ENCODE data around the gene PLXDC2. TPM values are rescaled to one million over a fixed set of nuclear protein-coding genes. Genes with fewer than 3 reads are reported as not detected.

PLXDC2 gene
- total RNA-seq, 8 experiments from 2014 or later, result 3.7 to 129 (median 7.6) TPM

DNA sequence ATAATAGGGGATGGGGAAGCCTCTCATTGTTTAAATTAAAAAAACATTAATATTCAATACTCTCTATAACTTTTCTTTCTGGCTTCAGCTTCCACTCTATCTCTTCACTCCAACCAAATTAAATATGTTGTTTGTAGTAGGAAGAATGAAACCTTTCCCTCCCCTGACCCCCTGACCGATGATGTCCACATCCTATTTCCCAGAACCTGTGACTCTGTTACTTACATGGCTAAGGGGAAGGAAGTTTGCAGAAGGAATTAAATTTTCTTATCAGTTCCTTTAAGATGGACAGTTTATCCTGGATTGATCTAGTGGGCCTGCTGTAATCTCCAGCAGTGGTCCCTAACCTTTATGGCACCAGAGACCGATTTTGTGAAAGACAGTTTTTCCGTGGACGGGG is 130.0 kb downstream of the PLXDC2 start:
- H3K27ac ChIP-seq, result no peak overlapping the region

GRCh38 chr10:19946791-19947190 is 130.6 kb downstream of the PLXDC2 start:
- ATAC-seq (replicated peaks in 6 of 8), result no peak
- in situ Hi-C loops (cut with MboI; ENCODE audit: low pct_unique_long_range_greater_than_20kb in 2 of 9, low sequenced_read_pairs in 9 of 9, unreplicated experiment in 9 of 9), result no loop called here
- 0 to 100% (median 93%) methylated on average over 1 to 8 of the region's 8 CpGs; no CpG with 5 or more reads in 1 of the 10 experiments for WGBS, 10 experiments

More for the DNA sequence above, 130.0 kb downstream of the PLXDC2 start:
- ATAC-seq (replicated peaks in 6 of 8), result no peak
- Histone ChIP-seq H3K4me3 (no peak overlapping the region), H3K4me1 (replicated peaks in 1 of 2) (peaks cover 4% of the 10 kb centered on the region in 2 donors)
- in situ Hi-C loops (cut with MboI; ENCODE audit: low pct_unique_long_range_greater_than_20kb in 2 of 9, low sequenced_read_pairs in 9 of 9, unreplicated experiment in 9 of 9), result no loop called here
- WGBS, 10 experiments, result 31 to 93% (median 77%) methylated on average over 2 to 4 of the region's 4 CpGs; no CpG with 5 or more reads in 6 of the 10 experiments

DNA sequence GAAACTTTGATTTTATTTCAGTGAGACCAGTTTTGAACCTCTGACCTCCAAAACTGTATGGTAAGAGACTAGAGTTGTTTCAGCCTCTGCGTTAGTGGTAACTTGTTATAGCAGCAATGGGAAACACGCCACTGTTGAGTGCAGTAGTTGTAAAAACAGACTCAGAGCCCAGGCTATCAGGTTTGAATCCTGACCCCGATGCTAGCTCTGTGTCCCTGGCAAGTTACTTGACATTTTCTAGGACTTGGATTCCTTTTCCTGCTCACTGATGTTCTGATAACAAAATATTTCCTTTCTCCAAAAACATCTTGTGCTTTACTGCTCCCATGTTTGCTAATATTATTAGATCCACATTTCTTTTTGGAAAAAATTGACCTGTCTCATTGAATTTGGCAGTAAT is 131.0 kb downstream of the PLXDC2 start:
- H3K4me3 ChIP-seq, result no peak overlapping the region
- H3K4me1 ChIP-seq (replicated peaks in 1 of 2), result peaks cover 2 to 7% of the 10 kb centered on the region in 2 donors
- ATAC-seq (replicated peaks in 6 of 8), result no peak
- no peak overlapping the region for H3K27ac ChIP-seq
- WGBS, 10 experiments, result 0 to 100% (median 82%) methylated on average over 1 to 3 of the region's 3 CpGs; no CpG with 5 or more reads in 4 of the 10 experiments
- in situ Hi-C loops (cut with MboI; ENCODE audit: low pct_unique_long_range_greater_than_20kb in 2 of 9, low sequenced_read_pairs in 9 of 9, unreplicated experiment in 9 of 9), result no loop called here

More at GRCh38 chr10:19946791-19947190, 130.6 kb downstream of the PLXDC2 start:
- Histone ChIP-seq H3K4me3 (no peak overlapping the region), H3K4me1 (replicated peaks in 1 of 2) (peaks cover 0 to 4% of the 10 kb centered on the region in 2 donors), H3K27ac (no peak overlapping the region)

- ATAC-seq (replicated peaks in 6 of 8), result no peak
- no peak overlapping the region for H3K27ac ChIP-seq
Measured at GRCh38 chr10:19947656-19948055, 131.4 kb downstream of the PLXDC2 start.

DNA sequence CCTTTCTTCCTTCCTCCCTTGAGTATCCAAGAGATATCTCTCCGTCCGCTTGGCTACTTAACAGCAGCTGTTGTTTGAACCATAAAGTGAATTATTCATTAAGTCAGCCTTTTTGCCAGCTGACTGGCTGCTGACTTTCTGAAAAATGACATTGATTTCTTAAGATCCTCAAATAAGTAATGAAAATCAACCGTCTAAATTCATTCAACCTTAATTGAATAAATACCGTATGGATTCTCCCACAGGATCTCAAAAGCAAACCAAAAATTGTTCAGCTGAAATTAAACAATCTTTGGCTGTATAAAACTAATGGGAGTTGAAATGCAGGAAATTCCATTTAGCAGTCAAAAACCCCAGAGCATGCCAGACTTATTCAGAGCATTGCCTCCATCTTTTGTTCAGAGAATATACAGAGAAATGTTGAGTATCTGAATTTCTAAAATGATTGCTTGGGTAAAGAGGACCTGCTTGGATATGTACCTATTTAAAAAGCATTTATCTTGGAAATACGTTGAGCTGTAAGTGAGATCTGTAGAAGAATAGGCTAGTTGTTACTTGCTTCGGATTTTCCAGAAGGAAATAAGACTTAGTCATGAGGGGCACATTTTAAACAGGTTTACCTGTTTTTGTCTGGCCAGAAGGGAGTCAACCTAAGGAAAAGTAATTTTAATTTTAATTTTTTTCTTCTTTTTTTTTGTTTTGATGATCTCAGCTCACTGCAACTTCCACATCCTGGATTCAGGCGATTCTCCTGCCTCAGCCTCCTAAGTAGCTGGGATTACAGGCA is 136.2 kb downstream of the PLXDC2 start:
- peak in 3 of 8 experiments; percentile 16 to 35 (median 27) for ATAC-seq (replicated peaks in 6 of 8)
- H3K27ac ChIP-seq, result peak overlapping the region in 1 of 2 donors; percentile 43
- no peak overlapping the region for H3K4me3 ChIP-seq
- H3K4me1 ChIP-seq (replicated peaks in 1 of 2), result peaks cover 9 to 12% of the 10 kb centered on the region in 2 donors
- WGBS, 10 experiments, result 20 to 73% (median 52%) methylated on average over 2 to 7 of the region's 7 CpGs
- in situ Hi-C loops (cut with MboI; ENCODE audit: low pct_unique_long_range_greater_than_20kb in 2 of 9, low sequenced_read_pairs in 9 of 9, unreplicated experiment in 9 of 9), result no loop called here

More at GRCh38 chr10:19947656-19948055, 131.4 kb downstream of the PLXDC2 start:
- Histone ChIP-seq H3K4me3 (no peak overlapping the region), H3K4me1 (replicated peaks in 1 of 2) (peaks cover 6 to 12% of the 10 kb centered on the region in 2 donors)
- in situ Hi-C loops (cut with MboI; ENCODE audit: low pct_unique_long_range_greater_than_20kb in 2 of 9, low sequenced_read_pairs in 9 of 9, unreplicated experiment in 9 of 9), result no loop called here
- 0 to 100% (median 57%) methylated on average over 2 of the region's 2 CpGs; no CpG with 5 or more reads in 2 of the 10 experiments for WGBS, 10 experiments

DNA sequence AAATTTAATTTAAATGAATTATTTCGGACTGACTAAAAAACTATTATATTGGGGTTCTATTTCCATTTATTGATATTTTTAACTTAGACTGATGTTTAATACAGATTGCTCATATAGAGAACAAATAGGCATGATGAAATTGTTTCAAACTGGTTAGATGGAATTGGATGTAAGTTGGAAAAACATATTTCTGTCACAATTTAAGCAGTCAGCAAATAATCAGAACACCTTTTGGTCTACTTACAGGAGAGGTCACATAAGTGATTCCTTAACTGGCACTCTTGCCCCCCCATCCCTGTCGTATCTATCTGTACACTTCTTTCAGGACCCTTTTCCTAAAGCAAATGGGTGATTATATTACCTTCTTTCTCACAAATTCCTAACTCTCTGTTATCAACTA is 138.4 kb downstream of the PLXDC2 start:
- 21 to 100% (median 89%) methylated on average over 1 to 2 of the region's 2 CpGs; no CpG with 5 or more reads in 1 of the 10 experiments for WGBS, 10 experiments
- Histone ChIP-seq H3K4me3 (no peak overlapping the region), H3K4me1 (replicated peaks in 1 of 2) (peaks cover 9 to 11% of the 10 kb centered on the region in 2 donors), H3K27ac (no peak overlapping the region)
- in situ Hi-C loops (cut with MboI; ENCODE audit: low pct_unique_long_range_greater_than_20kb in 2 of 9, low sequenced_read_pairs in 9 of 9, unreplicated experiment in 9 of 9), result no loop called here
- no peak for ATAC-seq (replicated peaks in 6 of 8)

DNA sequence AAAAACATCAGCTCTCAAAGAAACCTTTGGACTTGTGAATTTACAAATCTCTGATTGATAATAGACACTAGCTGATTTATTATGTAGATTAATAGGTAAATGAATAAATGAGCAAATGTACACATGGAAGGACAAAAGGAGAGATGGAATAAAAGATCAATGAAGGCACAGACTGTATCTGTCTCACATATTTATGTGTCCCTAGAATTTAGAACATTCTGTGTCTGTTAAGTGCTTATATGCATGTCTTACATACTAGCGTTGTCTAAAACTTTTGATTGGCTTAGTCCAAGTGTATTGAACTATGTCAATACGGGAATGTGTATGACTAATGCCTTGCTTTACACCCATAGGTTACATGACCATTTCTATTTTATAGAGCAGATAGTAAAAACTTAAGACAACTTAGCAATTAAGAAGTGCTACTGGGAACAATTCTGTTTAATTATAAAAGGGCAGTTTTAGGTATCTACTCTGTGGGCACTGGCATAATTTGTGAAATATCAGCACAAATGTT is 140.3 kb downstream of the PLXDC2 start:
- in situ Hi-C loops (cut with MboI; ENCODE audit: low pct_unique_long_range_greater_than_20kb in 2 of 9, low sequenced_read_pairs in 9 of 9, unreplicated experiment in 9 of 9), result no loop called here
- Histone ChIP-seq H3K4me3 (no peak overlapping the region), H3K4me1 (replicated peaks in 1 of 2) (peaks cover 13 to 19% of the 10 kb centered on the region in 2 donors), H3K27ac (no peak overlapping the region)
- WGBS, 10 experiments, result 41 to 100% (median 88%) methylated on average over 1 to 2 of the region's 2 CpGs; no CpG with 5 or more reads in 2 of the 10 experiments
- ATAC-seq (replicated peaks in 6 of 8), result no peak

- H3K27ac ChIP-seq, result no peak overlapping the region
- no peak for ATAC-seq (replicated peaks in 6 of 8)
- in situ Hi-C loops (cut with MboI; ENCODE audit: low pct_unique_long_range_greater_than_20kb in 2 of 9, low sequenced_read_pairs in 9 of 9, unreplicated experiment in 9 of 9), result no loop called here
- peaks cover 5 to 11% of the 10 kb centered on the region in 2 donors for H3K4me1 ChIP-seq (replicated peaks in 1 of 2)
- no peak overlapping the region for H3K4me3 ChIP-seq
Measured at GRCh38 chr10:19958787-19959186, 142.6 kb downstream of the PLXDC2 start.

DNA sequence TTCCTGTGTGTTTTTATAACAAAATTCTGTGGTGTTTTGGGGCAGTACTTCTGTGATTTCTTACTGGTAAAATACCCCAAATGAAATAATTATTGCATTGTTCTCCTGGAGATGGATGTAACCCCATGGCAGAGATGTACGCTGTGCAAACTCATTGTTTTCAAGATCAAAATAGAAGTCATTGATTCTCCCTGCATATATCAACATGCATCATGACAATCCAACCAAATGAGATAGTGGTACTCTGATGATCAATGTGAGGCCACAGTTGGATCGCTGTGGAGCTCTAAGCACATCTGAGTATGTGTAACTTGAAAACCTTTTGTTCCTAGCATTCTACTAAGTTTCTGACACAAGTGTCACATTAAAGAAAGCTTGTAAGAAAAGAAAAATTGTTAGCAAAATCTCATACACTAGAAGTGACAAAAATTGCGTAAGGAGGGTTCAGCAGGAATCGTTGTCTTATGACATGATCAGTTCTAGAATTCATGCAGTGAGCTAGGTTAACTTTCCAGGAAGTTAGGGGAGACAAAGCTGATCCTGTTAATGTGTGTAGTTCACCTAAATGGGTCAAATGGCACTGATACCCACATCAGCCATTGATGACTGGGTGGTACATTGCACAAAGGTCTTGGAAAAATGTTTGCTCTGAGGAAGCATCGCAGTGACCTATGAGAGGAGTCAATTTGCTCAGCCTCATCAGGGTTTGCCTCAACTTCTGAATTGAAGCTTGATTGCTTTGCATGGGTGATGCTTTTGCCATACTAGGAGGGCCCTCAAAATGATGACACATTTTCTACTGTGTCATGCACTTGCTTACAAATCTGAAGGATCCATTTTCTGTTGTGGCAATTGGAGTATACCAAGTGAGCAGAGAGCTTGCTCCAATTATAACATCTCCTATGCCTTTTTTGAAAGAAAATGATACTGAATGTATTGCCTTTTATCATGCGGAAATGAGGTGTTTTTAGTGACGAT is 145.1 kb downstream of the PLXDC2 start:
- peaks cover 6 to 11% of the 10 kb centered on the region in 2 donors for H3K4me1 ChIP-seq (replicated peaks in 1 of 2)
- WGBS, 10 experiments, result 62 to 100% (median 94%) methylated on average over 1 to 7 of the region's 7 CpGs; no CpG with 5 or more reads in 1 of the 10 experiments
- ATAC-seq (replicated peaks in 6 of 8), result peak in 1 of 8 experiments; percentile 55

GRCh38 chr10:19964625-19965024 is 148.4 kb downstream of the PLXDC2 start:
- H3K27ac ChIP-seq, result no peak overlapping the region
- H3K4me3 ChIP-seq, result no peak overlapping the region
- peak in 2 of 8 experiments; percentile 36 to 59 for ATAC-seq (replicated peaks in 6 of 8)
- 11 to 100% (median 80%) methylated on average over 1 to 2 of the region's 2 CpGs; no CpG with 5 or more reads in 1 of the 10 experiments for WGBS, 10 experiments
- H3K4me1 ChIP-seq (replicated peaks in 1 of 2), result peaks cover 16 to 21% of the 10 kb centered on the region in 2 donors
- in situ Hi-C loops (cut with MboI; ENCODE audit: low pct_unique_long_range_greater_than_20kb in 2 of 9, low sequenced_read_pairs in 9 of 9, unreplicated experiment in 9 of 9), result no loop called here

More for the DNA sequence above, 145.1 kb downstream of the PLXDC2 start:
- Histone ChIP-seq H3K27ac (no peak overlapping the region), H3K4me3 (no peak overlapping the region)
- in situ Hi-C loops (cut with MboI; ENCODE audit: low pct_unique_long_range_greater_than_20kb in 2 of 9, low sequenced_read_pairs in 9 of 9, unreplicated experiment in 9 of 9), result no loop called here

- in situ Hi-C loops (cut with MboI; ENCODE audit: low pct_unique_long_range_greater_than_20kb in 2 of 9, low sequenced_read_pairs in 9 of 9, unreplicated experiment in 9 of 9), result no loop called here
- ATAC-seq (replicated peaks in 6 of 8), result peak in 5 of 8 experiments; percentile 96 to 99 (median 98)
- H3K4me1 ChIP-seq (replicated peaks in 1 of 2), result peaks cover 5 to 19% of the 10 kb centered on the region in 2 donors
- 0 to 80% (median 27%) methylated on average over 1 to 7 of the region's 7 CpGs; no CpG with 5 or more reads in 4 of the 10 experiments for WGBS, 10 experiments
- no peak overlapping the region for H3K4me3 ChIP-seq
- peak overlapping the region in 1 of 2 donors; percentile 45 for H3K27ac ChIP-seq
Measured at GRCh38 chr10:19966751-19967150, 150.5 kb downstream of the PLXDC2 start.

DNA sequence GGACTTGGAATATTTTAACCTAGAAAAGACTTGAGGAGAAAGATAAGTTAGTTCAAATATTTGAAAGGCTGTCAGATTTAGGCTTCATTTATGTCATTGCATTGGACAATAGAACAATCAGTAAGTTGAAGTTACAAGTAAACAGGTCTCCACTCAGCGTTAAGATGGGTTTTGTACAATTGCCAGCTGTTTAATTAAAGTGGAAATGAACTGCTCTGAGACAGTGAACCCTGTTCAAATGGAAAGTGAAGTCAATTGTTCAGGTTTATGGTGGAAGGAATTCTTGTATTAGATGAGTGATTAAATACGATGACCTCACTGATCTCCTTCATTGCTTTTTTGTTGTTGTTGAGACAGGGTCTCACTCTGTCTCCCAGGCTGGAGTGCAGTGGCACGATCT is 151.7 kb downstream of the PLXDC2 start:
- Histone ChIP-seq H3K4me1 (replicated peaks in 1 of 2) (peaks cover 5 to 19% of the 10 kb centered on the region in 2 donors), H3K27ac (no peak overlapping the region), H3K4me3 (no peak overlapping the region)
- 0 to 70% (median 40%) methylated on average over 1 to 3 of the region's 3 CpGs; no CpG with 5 or more reads in 3 of the 10 experiments for WGBS, 10 experiments
- in situ Hi-C loops (cut with MboI; ENCODE audit: low pct_unique_long_range_greater_than_20kb in 2 of 9, low sequenced_read_pairs in 9 of 9, unreplicated experiment in 9 of 9), result no loop called here
- peak in 4 of 8 experiments; percentile 9 to 30 (median 21) for ATAC-seq (replicated peaks in 6 of 8)
